Measurements from ENCODE around the gene NRSN1. TPM values are rescaled to one million over a fixed set of nuclear protein-coding genes. Genes with fewer than 3 reads are reported as not detected.

Gene NRSN1
- total RNA-seq, 1 experiment from 2014 or later = not detected

- H2BK12ac ChIP-seq (ENCODE audit: insufficient read length, low read depth, low read length) = no peak overlapping the region
- peaks cover 4% of the 10 kb centered on the region for H3K27me3 Mint-ChIP-seq (ENCODE audit: low read depth)
- TF ChIP-seq CTCF (conservative IDR thresholded peaks at IDR 0.05) = no peak
- H4K5ac ChIP-seq (ENCODE audit: insufficient read length, low read depth, low read length) = no peak overlapping the region
- no peak overlapping the region for H2BK20ac ChIP-seq (ENCODE audit: low read depth, low read length, poor library complexity, severe bottlenecking)
- H3K9me3 Mint-ChIP-seq = no peaks in the 10 kb centered on the region
- no peak overlapping the region for H2BK120ac ChIP-seq (ENCODE audit: low read depth, low read length, poor library complexity, severe bottlenecking)
- DNase-seq = no peak
- no peaks in the 10 kb centered on the region for H3K36me3 Mint-ChIP-seq (ENCODE audit: insufficient read depth in 1 of 3, low read depth in 3 of 3)
- H4K20me1 ChIP-seq (ENCODE audit: control insufficient read depth, insufficient read depth, insufficient read length) = no peaks in the 10 kb centered on the region
- no peak overlapping the region for H3K14ac ChIP-seq (ENCODE audit: insufficient read depth, low read length)
- no peaks in the 10 kb centered on the region for H3K79me2 ChIP-seq (ENCODE audit: insufficient read depth, low read length)
- H3K4me1 Mint-ChIP-seq = no peaks in the 10 kb centered on the region
- no peak overlapping the region for H3K4me2 ChIP-seq (ENCODE audit: insufficient read depth, insufficient read length, low read length)
- no peak overlapping the region for H2BK5ac ChIP-seq (ENCODE audit: insufficient read length, low read length)
- no peak overlapping the region for H3K18ac ChIP-seq (ENCODE audit: insufficient read length, low read depth, low read length)
- no peaks in the 10 kb centered on the region for H3K4me1 ChIP-seq (ENCODE audit: insufficient read depth, low read length)
- no peaks in the 10 kb centered on the region for H3K27me3 ChIP-seq (ENCODE audit: insufficient read depth, low read length)
- no peak overlapping the region for H4K91ac ChIP-seq (ENCODE audit: insufficient read length, low read depth, low read length)
- H3T11ph ChIP-seq (ENCODE audit: low read length) = no peak overlapping the region
- no CpG with 5 or more reads among the region's 2 CpGs for WGBS (ENCODE audit: extremely low coverage, insufficient read length, low lambda C conversion rate)
- no peaks in the 10 kb centered on the region for H3K9me3 ChIP-seq (ENCODE audit: control insufficient read depth, low read depth, low read length)
- H3K4me3 Mint-ChIP-seq = no peak overlapping the region
- no peaks in the 10 kb centered on the region for H3K79me1 ChIP-seq (ENCODE audit: insufficient read depth, low read depth, low read length, poor library complexity, severe bottlenecking)
- no peak overlapping the region for H4K8ac ChIP-seq (replicated peaks; ENCODE audit: insufficient read length, low read depth, low read length)
- H2AK5ac ChIP-seq (ENCODE audit: insufficient read length, low read length) = no peak overlapping the region
- no peak overlapping the region for H3K27ac ChIP-seq (ENCODE audit: insufficient read length, low read depth, low read length)
- no peak overlapping the region for H3K23ac ChIP-seq (ENCODE audit: insufficient read length, low read depth, low read length)
- H3K27ac Mint-ChIP-seq = no peak overlapping the region
- no peak overlapping the region for H3K4ac ChIP-seq (ENCODE audit: low read depth, low read length)
- H3K23me2 ChIP-seq (ENCODE audit: insufficient read length, low read depth, low read length, poor library complexity, severe bottlenecking) = no peaks in the 10 kb centered on the region
- H3K56ac ChIP-seq (ENCODE audit: insufficient read length, low read depth, low read length) = no peak overlapping the region
- no peak overlapping the region for H3K9ac ChIP-seq (ENCODE audit: extremely low read depth, insufficient read length, low read length)
- no peak overlapping the region for H2BK15ac ChIP-seq (ENCODE audit: low read depth, low read length)
- no peak overlapping the region for H2AFZ ChIP-seq (ENCODE audit: low read length)
Measured at GRCh38 chr6:24139639-24140038, 13.6 kb downstream of the NRSN1 start.
